ENCODE measurements around the gene ABLIM3. TPM values are rescaled to one million over a fixed set of nuclear protein-coding genes. Genes with fewer than 3 reads are reported as not detected.
A peak's percentile ranks its signal among the peaks of the same experiment; 100 is the strongest.

The ABLIM3 gene
- total and polyA plus RNA-seq, 2 donors (not counting 3 experiments of a cell fraction or from before 2014, with no cell fraction given) = 16.7 to 42.1 TPM

GRCh38 chr5:149125386-149125891 lies 15.9 kb upstream of the ABLIM3 start:
- intact Hi-C loops (cut with micrococcal nuclease) = no loop called here
- Histone ChIP-seq H3K4me1 (ENCODE audit: control insufficient read depth, extremely low read depth, insufficient read depth, low read length) (peaks cover 12% of the 10 kb centered on the region), H3K27ac (ENCODE audit: insufficient read depth, low read depth, low read length) (no peak overlapping the region), H3K9ac (replicated peaks; ENCODE audit: extremely low read depth, insufficient read depth, low read length) (no peak overlapping the region), H3K27me3 (ENCODE audit: control insufficient read depth in 2 of 2, insufficient read depth in 2 of 2, low read length in 2 of 2) (no peaks in the 10 kb centered on the region), H2AFZ (ENCODE audit: low read depth, low read length) (peak overlapping the region; percentile 51), H3K9me1 (replicated peaks; ENCODE audit: control insufficient read depth, extremely low read depth, insufficient read depth, low read length) (no peaks in the 10 kb centered on the region), H3K4me3 (replicated peaks in 1 of 3; ENCODE audit: insufficient read depth in 1 of 3, low read depth in 1 of 3, low read length in 3 of 3) (no peak overlapping the region), H3K36me3 (ENCODE audit: control insufficient read depth in 2 of 2, extremely low read depth in 1 of 2, insufficient read depth in 2 of 2, low read length in 2 of 2) (no peaks in the 10 kb centered on the region), H3K79me2 (ENCODE audit: control insufficient read depth, insufficient read depth, low read length) (no peaks in the 10 kb centered on the region), H3K4me2 (ENCODE audit: insufficient read depth, low read length) (no peak overlapping the region), H4K20me1 (replicated peaks; ENCODE audit: control insufficient read depth, extremely low read depth, insufficient read depth, low read length) (no peaks in the 10 kb centered on the region), H3K9me3 (replicated peaks; ENCODE audit: control insufficient read depth, insufficient read depth, low read length) (no peaks in the 10 kb centered on the region)
- no peak for DNase-seq (ENCODE audit: low read depth, low spot score)
- TF ChIP-seq EZH2 (IDR thresholded peaks at IDR 0.05; ENCODE audit: borderline replicate concordance, low read depth, low read length, severe bottlenecking) (no peak), JUN (IDR thresholded peaks at IDR 0.05; ENCODE audit: borderline replicate concordance, insufficient read depth, insufficient read length, low read depth) (no peak), FOS (IDR thresholded peaks at IDR 0.05; ENCODE audit: borderline replicate concordance, insufficient read depth, low read length) (no peak), CTCF (IDR thresholded peaks at IDR 0.05; ENCODE audit: extremely low read depth in 1 of 2, insufficient read depth in 1 of 2, low read depth in 1 of 2, low read length in 2 of 2) (peak in 1 of 2 donors; percentile 19), POLR2A (IDR thresholded peaks at IDR 0.05; ENCODE audit: low read depth, low read length) (no peak), MYC (IDR thresholded peaks at IDR 0.05; ENCODE audit: low read depth, low read length) (no peak), GATA2 (IDR thresholded peaks at IDR 0.05; ENCODE audit: insufficient read depth, insufficient read length, low read depth, low read length) (no peak), POLR2AphosphoS5 (IDR thresholded peaks at IDR 0.05; ENCODE audit: insufficient read depth, low read depth, low read length) (no peak), MAX (IDR thresholded peaks at IDR 0.05; ENCODE audit: insufficient read depth, insufficient read length) (no peak)
- dilution Hi-C loops (cut with MboI; ENCODE audit: extremely low pct_ligation_motif_present, low sequenced_read_pairs) = no loop called here
- BruUV-seq (replicated peaks) = no TSS peak
- FAIRE-seq = peak; percentile 57
- POLR2A ChIA-PET = interaction anchor here (0.6 kb wide), 1 partner anchor 718 kb away, joined by 3 read pairs; no protein-coding TSS in a partner anchor
- CTCF ChIA-PET = interaction anchor here (0.7 to 5.5 kb wide), 22 partner anchors 8 to 394 kb away, joined by 3 to 53 read pairs (median 6); partner anchors contain the start of gene ABLIM3
